Suppressor macrophage treated with lipopolysaccharide for 4 hours (primary cell): ENCODE measurements around the gene ARHGAP10.

Source experiments
- DNase-seq: peaks from one replicate; pipeline ENCODE4 v3.0.0-alpha.2; 2020

ARHGAP10 gene

GRCh38 chr4:147924604-147925412, 192.9 kb downstream of the ARHGAP10 start:
- DNase-seq, result no peak

- no peak for DNase-seq
Observed at GRCh38 chr4:147927377-147928137, 195.7 kb downstream of the ARHGAP10 start.

DNA sequence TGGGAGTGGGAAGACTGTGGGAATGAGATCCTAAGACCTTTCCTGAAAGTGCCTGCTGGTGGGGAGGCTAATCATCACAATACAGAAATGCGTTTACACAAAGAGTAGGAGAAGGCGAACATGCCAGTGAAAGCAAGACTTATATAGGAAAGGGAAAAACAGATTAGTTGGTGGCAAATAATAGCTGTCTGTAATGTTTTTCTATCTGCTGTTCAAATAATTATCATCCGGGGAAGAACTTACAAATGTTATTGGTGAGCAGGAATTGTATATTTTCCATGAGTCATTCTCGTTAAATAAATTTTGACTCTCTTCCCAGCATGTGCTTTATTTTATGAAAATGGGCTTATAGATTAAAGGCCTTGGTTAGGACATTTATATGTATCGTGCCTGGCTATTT, 196.5 kb downstream of the ARHGAP10 start:
- no peak for DNase-seq

GRCh38 chr4:147929746-147930145, 197.9 kb downstream of the ARHGAP10 start:
- no peak for DNase-seq

DNA sequence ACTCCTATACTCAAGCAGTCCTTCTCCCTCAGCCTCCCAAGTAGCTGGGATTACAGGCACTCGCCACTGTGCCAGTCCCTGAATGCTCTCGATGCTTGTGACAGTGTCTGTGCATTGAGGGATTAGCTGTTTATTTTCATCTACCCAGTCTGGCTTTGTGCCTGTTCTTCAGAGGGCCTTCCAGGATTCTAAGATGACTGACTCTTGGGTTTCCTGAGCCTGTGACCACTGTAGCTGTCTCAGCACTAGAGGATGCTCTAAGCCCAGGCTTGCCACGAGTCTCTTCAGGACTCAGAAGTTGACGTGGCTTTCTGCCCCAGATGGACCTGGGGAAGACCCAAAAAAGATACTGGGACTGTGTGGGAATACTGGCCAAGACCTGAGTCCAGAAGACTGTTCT, 201.4 kb downstream of the ARHGAP10 start:
- DNase-seq, result no peak

DNA sequence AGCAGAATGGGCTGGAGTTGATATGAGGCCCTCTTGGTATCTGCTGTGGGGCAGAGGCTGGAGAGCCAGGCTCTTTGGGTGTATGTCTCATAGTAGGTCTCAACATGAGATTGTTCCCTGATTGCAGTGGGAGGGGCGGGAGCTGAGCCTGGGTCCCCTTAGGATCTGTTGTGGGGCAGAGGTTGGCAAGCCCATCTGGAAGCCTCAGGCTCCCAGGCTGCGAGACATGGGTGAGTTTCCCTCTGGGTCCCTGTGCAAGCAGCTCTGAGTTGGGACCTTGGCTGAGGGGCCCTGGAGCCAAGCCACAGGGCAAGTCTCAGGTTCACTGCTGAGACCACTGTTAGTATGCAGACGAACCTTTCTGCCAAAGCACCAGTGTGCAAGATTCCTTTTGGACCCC, 201.9 kb downstream of the ARHGAP10 start:
- no peak for DNase-seq

DNA sequence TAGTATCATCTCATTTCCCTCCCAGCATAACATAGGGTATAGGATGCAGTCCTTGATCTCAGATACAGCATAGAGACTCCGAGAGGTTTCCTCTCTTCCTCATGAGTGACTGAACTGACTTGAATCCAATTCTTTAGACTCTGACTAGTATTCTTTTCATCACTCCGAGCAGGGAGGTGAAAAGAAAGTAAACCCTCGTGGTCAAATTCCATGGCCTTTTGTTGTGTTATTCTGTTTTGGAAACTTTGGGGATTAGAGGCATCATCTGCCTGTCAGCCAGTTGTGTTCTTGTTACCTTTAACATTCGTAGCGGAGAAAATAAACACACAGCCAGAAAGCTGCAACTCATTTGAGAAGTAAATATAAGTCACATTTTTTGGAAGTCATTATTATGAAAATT, 206.6 kb downstream of the ARHGAP10 start:
- no peak for DNase-seq

- no peak for DNase-seq
Observed at GRCh38 chr4:147940171-147940570, 208.3 kb downstream of the ARHGAP10 start.

- no peak for DNase-seq
Observed at GRCh38 chr4:147941373-147941772, 209.5 kb downstream of the ARHGAP10 start.

DNA sequence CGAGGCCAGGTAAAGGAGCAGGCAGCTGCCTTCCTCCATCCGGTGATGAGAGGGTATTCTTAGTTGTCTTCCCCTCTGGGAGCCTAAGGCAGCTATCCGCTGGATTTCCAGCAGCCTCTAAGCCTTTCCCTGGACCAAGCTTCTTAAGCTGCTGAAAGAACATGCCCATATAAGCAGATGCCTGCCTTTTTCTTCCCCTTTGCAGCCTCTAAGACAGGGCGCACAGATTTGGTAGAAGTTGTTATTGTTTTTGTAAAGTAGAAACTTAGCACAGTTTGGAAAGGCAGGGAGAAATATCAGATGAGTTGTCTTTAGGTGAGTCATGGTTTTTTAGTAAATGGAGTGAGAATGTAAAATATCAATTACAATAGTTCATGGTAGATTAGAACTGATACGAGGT, 210.8 kb downstream of the ARHGAP10 start:
- no peak for DNase-seq

DNA sequence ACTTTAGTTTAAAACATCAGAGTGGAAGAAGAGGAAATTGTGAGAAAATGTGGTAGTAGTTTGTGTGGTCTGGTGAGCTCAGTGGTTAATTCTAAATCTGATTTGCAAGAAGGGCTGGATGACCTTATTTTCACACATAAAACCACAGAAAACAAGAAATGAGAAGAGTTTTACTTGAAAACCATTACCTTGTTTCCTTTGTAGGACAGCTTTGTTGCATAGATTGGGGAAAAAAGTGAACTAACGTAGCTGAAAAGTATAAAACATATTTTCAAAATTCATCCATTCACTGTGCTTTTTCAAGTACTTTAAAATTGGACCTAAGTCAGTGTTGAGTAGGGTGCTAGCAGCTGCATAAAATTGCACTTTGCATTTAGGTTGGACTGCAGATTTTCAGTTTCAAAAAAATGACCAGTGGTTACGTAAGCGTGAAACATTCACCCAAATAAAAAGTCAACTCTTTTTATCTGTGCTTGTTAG, 211.3 kb downstream of the ARHGAP10 start:
- peak; percentile 13 for DNase-seq

GRCh38 chr4:147944249-147944648, 212.4 kb downstream of the ARHGAP10 start:
- peak; percentile 49 for DNase-seq

GRCh38 chr4:147944670-147945260, 212.9 kb downstream of the ARHGAP10 start:
- DNase-seq, result no peak

- DNase-seq, result no peak
Observed at GRCh38 chr4:147948336-147948735, 216.4 kb downstream of the ARHGAP10 start.

DNA sequence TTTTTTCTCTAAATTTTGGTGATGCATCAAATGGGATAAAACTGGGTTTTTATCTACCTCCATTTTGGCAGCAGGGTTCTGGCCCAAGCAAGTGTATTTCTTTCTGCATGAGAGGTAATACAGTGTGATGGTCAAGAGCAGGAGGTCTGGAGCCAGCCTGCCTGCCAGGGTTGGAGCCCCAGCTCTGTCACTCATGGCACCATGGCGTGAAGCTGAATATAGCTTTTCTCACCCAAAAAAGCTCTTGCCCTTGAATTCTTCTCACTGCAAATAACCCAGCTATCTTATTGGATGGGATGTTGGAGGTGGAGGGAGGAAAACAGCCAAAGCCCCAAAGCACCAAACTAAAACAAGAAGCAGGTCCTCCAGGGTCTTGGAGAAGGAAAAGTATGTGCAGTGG, 218.4 kb downstream of the ARHGAP10 start:
- DNase-seq, result no peak

DNA sequence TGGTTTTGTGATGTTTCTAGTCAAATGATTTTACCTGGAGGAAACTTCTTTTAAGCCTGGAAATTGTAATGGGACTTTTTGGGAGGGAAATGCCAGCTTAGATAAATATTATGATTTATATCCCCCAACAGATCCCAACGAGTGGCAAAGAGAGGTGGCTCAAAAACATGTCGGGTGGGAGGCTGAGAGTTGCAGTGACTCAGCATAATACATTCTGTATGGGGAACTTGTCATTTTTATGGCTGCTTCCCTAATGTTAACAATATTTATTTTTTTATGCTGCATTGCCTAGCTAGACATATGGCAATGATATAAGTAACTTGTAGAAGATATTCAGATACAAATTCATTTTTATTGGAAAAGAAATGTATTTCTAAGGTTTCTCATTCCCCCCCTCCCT, 219.0 kb downstream of the ARHGAP10 start:
- DNase-seq, result peak; percentile 18

- DNase-seq, result no peak
Observed at GRCh38 chr4:147954850-147955249, 223.0 kb downstream of the ARHGAP10 start.

DNA sequence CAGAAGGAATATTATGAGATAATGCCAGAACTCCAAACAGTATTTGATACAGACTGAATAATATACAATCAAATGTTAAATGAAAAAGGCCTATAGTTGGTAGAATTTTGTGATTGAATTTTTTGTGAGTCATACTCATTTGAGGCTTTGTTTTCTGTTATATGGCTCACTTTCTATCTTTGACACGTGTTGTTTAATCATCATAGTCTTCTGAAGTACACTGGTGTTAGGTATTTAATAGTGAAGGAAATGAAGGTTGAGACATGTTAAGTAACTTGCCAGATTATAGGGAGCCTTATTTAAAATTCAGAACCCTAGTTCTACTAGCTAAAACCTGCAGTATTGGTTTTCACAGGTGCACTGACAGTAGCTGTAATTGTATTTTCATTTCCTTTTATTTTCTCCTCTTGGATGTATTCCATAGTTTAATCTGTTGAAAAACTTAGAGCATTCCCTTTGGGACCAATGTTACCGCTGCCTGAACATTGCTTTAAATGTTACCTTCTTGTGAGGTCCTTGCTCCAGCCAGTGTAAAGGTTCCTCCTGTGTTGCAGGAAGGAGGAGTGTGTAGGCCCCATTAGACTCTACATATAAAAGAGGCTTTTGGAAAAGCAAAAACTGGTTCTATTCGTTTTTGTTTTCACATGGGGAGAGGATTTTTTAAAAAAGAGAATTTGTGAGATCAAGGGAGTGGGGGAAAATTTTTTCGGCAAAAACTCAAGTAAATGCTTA, 224.1 kb downstream of the ARHGAP10 start:
- no peak for DNase-seq

GRCh38 chr4:147957446-147957845, 225.6 kb downstream of the ARHGAP10 start:
- DNase-seq, result no peak

DNA sequence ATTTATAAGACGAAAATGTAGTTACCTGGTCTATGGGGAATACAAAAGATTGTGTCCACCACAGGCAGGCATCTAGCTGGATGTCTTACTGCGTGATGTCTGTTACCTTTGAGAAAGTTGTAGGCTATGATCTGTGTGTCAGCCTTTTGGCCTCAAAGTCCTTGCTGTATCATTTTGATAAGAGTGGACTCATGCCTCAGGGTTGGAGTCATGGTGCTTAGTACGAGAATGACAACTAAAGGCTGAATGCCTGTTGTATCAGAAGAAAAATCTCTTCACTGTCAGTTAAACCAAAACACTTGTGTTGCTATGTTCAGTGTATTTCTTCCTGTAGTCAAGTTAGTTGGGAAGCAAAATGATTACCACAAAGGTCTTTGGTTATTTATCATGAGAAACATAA, 226.2 kb downstream of the ARHGAP10 start:
- no peak for DNase-seq

- no peak for DNase-seq
Observed at GRCh38 chr4:147958489-147959065, 226.7 kb downstream of the ARHGAP10 start.

DNA sequence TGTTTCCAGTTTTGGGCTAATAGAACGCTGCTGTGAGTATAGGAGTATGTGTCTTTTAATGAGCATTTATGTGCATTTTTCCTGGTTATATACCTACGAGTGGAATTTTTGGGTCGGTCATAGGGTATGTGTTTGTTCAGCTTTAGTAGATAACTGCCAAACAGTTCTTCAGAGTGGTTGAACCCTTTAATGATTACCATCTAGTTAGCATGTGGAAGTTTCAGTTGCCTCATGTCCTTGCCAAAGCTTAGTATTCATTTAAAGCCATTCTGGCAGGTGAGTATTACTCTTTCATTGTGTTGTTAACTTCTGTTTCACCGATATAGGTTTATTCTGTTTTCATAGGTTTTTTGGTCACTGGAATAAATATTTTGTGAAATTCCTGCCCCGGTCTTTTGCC, 229.1 kb downstream of the ARHGAP10 start:
- DNase-seq, result no peak

GRCh38 chr4:147963839-147964238, 232.0 kb downstream of the ARHGAP10 start:
- no peak for DNase-seq
